PFSK-1 (cell line): ENCODE measurements around the gene HSPH1.

Experiments
- POLR2AphosphoS5 ChIP-seq: IDR thresholded peaks from 2 replicates; pipeline ENCODE4 v1.6.1; 2012; ENCODE audit warnings: low read depth, mild to moderate bottlenecking, control low read depth, low read length, moderate library complexity
- TAF1 ChIP-seq: IDR thresholded peaks from 2 replicates; pipeline ENCODE4 v1.6.1; 2012; ENCODE audit warnings: low read length, control low read depth, borderline replicate concordance; ENCODE audit not compliant: insufficient read depth
- TF ChIP-seq, protein P1 (sequence below), 2 experiments: IDR thresholded peaks; 2 replicates each; pipeline versions ENCODE4 v1.6.1 to v1.8.0; 2011 to 2012; ENCODE audit warnings: low read depth in 2 of 2, low read length in 2 of 2, control low read depth in 1 of 2, inconsistent platforms in 1 of 2, mild to moderate bottlenecking in 1 of 2, moderate library complexity in 1 of 2; ENCODE audit not compliant: insufficient read depth in 1 of 2

DNA sequence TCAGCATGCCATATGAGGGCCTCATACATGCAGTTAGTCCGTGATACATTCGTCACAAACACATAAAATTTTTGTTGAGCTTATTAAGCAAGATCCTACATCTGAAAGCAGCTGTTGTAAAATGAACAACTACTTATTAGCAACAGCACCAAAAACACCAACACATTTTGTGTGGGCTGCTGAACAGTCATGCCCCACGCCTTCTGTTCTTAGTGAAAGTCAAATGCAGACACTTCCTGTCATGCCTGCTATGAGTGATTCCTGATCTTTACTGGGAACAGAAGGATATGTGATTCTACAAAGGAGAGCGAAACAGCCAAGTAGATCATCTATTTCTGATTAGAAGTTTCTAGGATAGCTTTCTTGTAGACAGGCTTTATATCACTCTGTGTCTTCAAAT, 33.9 kb upstream of the HSPH1 start:
- TF ChIP-seq POLR2AphosphoS5 (no peak), TAF1 (no peak)
- TF ChIP-seq, protein P1, sequence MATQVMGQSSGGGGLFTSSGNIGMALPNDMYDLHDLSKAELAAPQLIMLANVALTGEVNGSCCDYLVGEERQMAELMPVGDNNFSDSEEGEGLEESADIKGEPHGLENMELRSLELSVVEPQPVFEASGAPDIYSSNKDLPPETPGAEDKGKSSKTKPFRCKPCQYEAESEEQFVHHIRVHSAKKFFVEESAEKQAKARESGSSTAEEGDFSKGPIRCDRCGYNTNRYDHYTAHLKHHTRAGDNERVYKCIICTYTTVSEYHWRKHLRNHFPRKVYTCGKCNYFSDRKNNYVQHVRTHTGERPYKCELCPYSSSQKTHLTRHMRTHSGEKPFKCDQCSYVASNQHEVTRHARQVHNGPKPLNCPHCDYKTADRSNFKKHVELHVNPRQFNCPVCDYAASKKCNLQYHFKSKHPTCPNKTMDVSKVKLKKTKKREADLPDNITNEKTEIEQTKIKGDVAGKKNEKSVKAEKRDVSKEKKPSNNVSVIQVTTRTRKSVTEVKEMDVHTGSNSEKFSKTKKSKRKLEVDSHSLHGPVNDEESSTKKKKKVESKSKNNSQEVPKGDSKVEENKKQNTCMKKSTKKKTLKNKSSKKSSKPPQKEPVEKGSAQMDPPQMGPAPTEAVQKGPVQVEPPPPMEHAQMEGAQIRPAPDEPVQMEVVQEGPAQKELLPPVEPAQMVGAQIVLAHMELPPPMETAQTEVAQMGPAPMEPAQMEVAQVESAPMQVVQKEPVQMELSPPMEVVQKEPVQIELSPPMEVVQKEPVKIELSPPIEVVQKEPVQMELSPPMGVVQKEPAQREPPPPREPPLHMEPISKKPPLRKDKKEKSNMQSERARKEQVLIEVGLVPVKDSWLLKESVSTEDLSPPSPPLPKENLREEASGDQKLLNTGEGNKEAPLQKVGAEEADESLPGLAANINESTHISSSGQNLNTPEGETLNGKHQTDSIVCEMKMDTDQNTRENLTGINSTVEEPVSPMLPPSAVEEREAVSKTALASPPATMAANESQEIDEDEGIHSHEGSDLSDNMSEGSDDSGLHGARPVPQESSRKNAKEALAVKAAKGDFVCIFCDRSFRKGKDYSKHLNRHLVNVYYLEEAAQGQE (IDR thresholded peaks at IDR 0.05; ENCODE audit: insufficient read depth in 1 of 2, low read depth in 2 of 2, low read length in 2 of 2), result no peak
